ENCODE data around the gene UGT2B7. TPM values are rescaled to one million over a fixed set of nuclear protein-coding genes. Genes with fewer than 3 reads are reported as not detected.
"Not testable (repeated sequence)": the region's sequence is repeated elsewhere in the genome, so short reads cannot be mapped to it uniquely, and the experiment has no call there.

UGT2B7 gene
- total RNA-seq, 1 donor = not detected

GRCh38 chr4:69096810-69097209 is 536 bp downstream of the UGT2B7 start:
- H3K27me3 ChIP-seq (ENCODE audit: insufficient read depth, low read length) = no peaks in the 10 kb centered on the region
- H3K4me2 ChIP-seq (ENCODE audit: insufficient read depth, low read length) = no peak overlapping the region
- no peaks in the 10 kb centered on the region for H3K9me3 ChIP-seq (ENCODE audit: low read depth, low read length)
- no peak overlapping the region for H3K4me3 ChIP-seq (ENCODE audit: insufficient read depth, low read length)
- no peak overlapping the region for H3K27ac ChIP-seq (ENCODE audit: low read depth, low read length)
- no peaks in the 10 kb centered on the region for H3K36me3 ChIP-seq (ENCODE audit: insufficient read depth, low read length)
- peaks cover 5% of the 10 kb centered on the region for H3K4me1 ChIP-seq (ENCODE audit: insufficient read depth, low read length)
- H3K79me2 ChIP-seq (ENCODE audit: insufficient read depth, low read length) = no peaks in the 10 kb centered on the region
- DNase-seq (ENCODE audit: insufficient read length, low spot score, missing footprints) = no peak
- H2AFZ ChIP-seq (ENCODE audit: low read length) = no peak overlapping the region
- H4K20me1 ChIP-seq (ENCODE audit: insufficient read depth, low read length) = no peaks in the 10 kb centered on the region
- no peak for TF ChIP-seq CTCF (IDR thresholded peaks at IDR 0.05; ENCODE audit: extremely low read depth, low read depth, low read length)

GRCh38 chr4:69098470-69098869 is 2.2 kb downstream of the UGT2B7 start:
- H4K20me1 ChIP-seq (ENCODE audit: insufficient read depth, low read length) = no peaks in the 10 kb centered on the region
- no peak overlapping the region for H3K4me2 ChIP-seq (ENCODE audit: insufficient read depth, low read length)
- no peaks in the 10 kb centered on the region for H3K79me2 ChIP-seq (ENCODE audit: insufficient read depth, low read length)
- H3K27me3 ChIP-seq (ENCODE audit: insufficient read depth, low read length) = no peaks in the 10 kb centered on the region
- H3K4me1 ChIP-seq (ENCODE audit: insufficient read depth, low read length) = peaks cover 2% of the 10 kb centered on the region
- no peak for DNase-seq (ENCODE audit: insufficient read length, low spot score, missing footprints)
- H3K27ac ChIP-seq (ENCODE audit: low read depth, low read length) = no peak overlapping the region
- H3K4me3 ChIP-seq (ENCODE audit: insufficient read depth, low read length) = no peak overlapping the region
- H3K9me3 ChIP-seq (ENCODE audit: low read depth, low read length) = no peaks in the 10 kb centered on the region
- no peaks in the 10 kb centered on the region for H3K36me3 ChIP-seq (ENCODE audit: insufficient read depth, low read length)
- no peak for TF ChIP-seq CTCF (IDR thresholded peaks at IDR 0.05; ENCODE audit: extremely low read depth, low read depth, low read length)
- H2AFZ ChIP-seq (ENCODE audit: low read length) = no peak overlapping the region

- no peak for TF ChIP-seq CTCF (IDR thresholded peaks at IDR 0.05; ENCODE audit: extremely low read depth, low read depth, low read length)
- no peak for DNase-seq (ENCODE audit: insufficient read length, low spot score, missing footprints)
- no peak overlapping the region for H2AFZ ChIP-seq (ENCODE audit: low read length)
- H3K27me3 ChIP-seq (ENCODE audit: insufficient read depth, low read length) = no peaks in the 10 kb centered on the region
- H3K27ac ChIP-seq (ENCODE audit: low read depth, low read length) = no peak overlapping the region
- peaks cover 2% of the 10 kb centered on the region for H3K4me1 ChIP-seq (ENCODE audit: insufficient read depth, low read length)
- no peaks in the 10 kb centered on the region for H3K79me2 ChIP-seq (ENCODE audit: insufficient read depth, low read length)
- no peaks in the 10 kb centered on the region for H3K36me3 ChIP-seq (ENCODE audit: insufficient read depth, low read length)
- H3K4me3 ChIP-seq (ENCODE audit: insufficient read depth, low read length) = no peak overlapping the region
- no peak overlapping the region for H3K4me2 ChIP-seq (ENCODE audit: insufficient read depth, low read length)
- no peaks in the 10 kb centered on the region for H3K9me3 ChIP-seq (ENCODE audit: low read depth, low read length)
- no peaks in the 10 kb centered on the region for H4K20me1 ChIP-seq (ENCODE audit: insufficient read depth, low read length)
Measured at GRCh38 chr4:69099910-69100309, 3.6 kb downstream of the UGT2B7 start.

GRCh38 chr4:69102668-69103067 is 6.4 kb downstream of the UGT2B7 start:
- DNase-seq (ENCODE audit: insufficient read length, low spot score, missing footprints); H3K27ac ChIP-seq (ENCODE audit: low read depth, low read length); H2AFZ ChIP-seq (ENCODE audit: low read length); H3K4me3 ChIP-seq (ENCODE audit: insufficient read depth, low read length); H4K20me1 ChIP-seq (ENCODE audit: insufficient read depth, low read length); H3K79me2 ChIP-seq (ENCODE audit: insufficient read depth, low read length); H3K36me3 ChIP-seq (ENCODE audit: insufficient read depth, low read length); H3K4me1 ChIP-seq (ENCODE audit: insufficient read depth, low read length); H3K9me3 ChIP-seq (ENCODE audit: low read depth, low read length); H3K4me2 ChIP-seq (ENCODE audit: insufficient read depth, low read length); H3K27me3 ChIP-seq (ENCODE audit: insufficient read depth, low read length): not testable (repeated sequence)
